SK-N-SH treated with all-trans-retinoic acid at 6 μM for 48 hours (cell line): Measurements from ENCODE around the gene CBLL1.

ENCODE experiments used
- BACH2 ChIP-seq: fragments of 250-450 bp; sonication (Bioruptor Pico); IDR thresholded peaks from 2 replicates; pipeline ENCODE4 v1.9.0; 2021; ENCODE audit warnings: mild to moderate bottlenecking, borderline replicate concordance
- ESRRG ChIP-seq: fragments of 250-450 bp; sonication (Bioruptor Pico); IDR thresholded peaks from 2 replicates; pipeline ENCODE4 v1.6.1; 2021; ENCODE audit warnings: mild to moderate bottlenecking
- GLIS3 ChIP-seq: fragments of 250-450 bp; sonication (Bioruptor Pico); IDR thresholded peaks from 2 replicates; pipeline ENCODE4 v1.5.0; 2020; ENCODE audit warnings: mild to moderate bottlenecking, moderate library complexity
- OSR1 ChIP-seq: fragments of 250-450 bp; sonication (Bioruptor Pico); IDR thresholded peaks from 2 replicates; pipeline ENCODE4 v1.8.0; 2022; ENCODE audit warnings: moderate library complexity, mild to moderate bottlenecking, inconsistent platforms
- RARB ChIP-seq: fragments of 250-450 bp; sonication (Bioruptor Pico); IDR thresholded peaks from 2 replicates; pipeline ENCODE4 v1.8.0; 2021; ENCODE audit warnings: mild to moderate bottlenecking, moderate library complexity
- SNAI2 ChIP-seq: fragments of 250-450 bp; sonication (Bioruptor Pico); IDR thresholded peaks from 2 replicates; pipeline ENCODE4 v1.5.0; 2020; ENCODE audit warnings: mild to moderate bottlenecking, moderate library complexity
- TCF4 ChIP-seq: fragments of 250-450 bp; sonication (Bioruptor Pico); IDR thresholded peaks from 2 replicates; pipeline ENCODE4 v1.8.0; 2021; ENCODE audit warnings: mild to moderate bottlenecking, moderate library complexity, borderline replicate concordance
- TOX ChIP-seq: fragments of 250-450 bp; sonication (Bioruptor Pico); IDR thresholded peaks from 2 replicates; pipeline ENCODE4 v1.8.0; 2021; ENCODE audit warnings: mild to moderate bottlenecking, moderate library complexity, borderline replicate concordance
- ZFP30 ChIP-seq: fragments of 450-650 bp; formaldehyde crosslinking; IDR thresholded peaks from 2 replicates; pipeline ENCODE4 v1.5.0; 2022; ENCODE audit warnings: mild to moderate bottlenecking, moderate library complexity
- ZNF8 ChIP-seq: fragments of 450-650 bp; formaldehyde crosslinking; IDR thresholded peaks from 2 replicates; pipeline ENCODE4 v1.5.0; 2020; ENCODE audit warnings: mild to moderate bottlenecking, moderate library complexity
- TF ChIP-seq, protein P1 (sequence below): fragments of 250-450 bp; sonication (Bioruptor Pico); IDR thresholded peaks from 2 replicates; pipeline ENCODE4 v1.5.0; 2020; ENCODE audit warnings: mild to moderate bottlenecking, moderate library complexity
- TF ChIP-seq, protein P2 (sequence below): fragments of 250-450 bp; sonication (Bioruptor Pico); IDR thresholded peaks from 2 replicates; pipeline ENCODE4 v1.8.0; 2020; ENCODE audit warnings: mild to moderate bottlenecking, moderate library complexity, borderline replicate concordance
- TF ChIP-seq, protein P3 (sequence below): fragments of 250-450 bp; sonication (Bioruptor Pico); IDR thresholded peaks from 2 replicates; pipeline ENCODE4 v1.5.1; 2020; ENCODE audit warnings: low read depth, mild to moderate bottlenecking, moderate library complexity
- TF ChIP-seq, protein P4 (sequence below): fragments of 250-450 bp; sonication (Bioruptor Pico); IDR thresholded peaks from 2 replicates; pipeline ENCODE4 v1.5.1; 2021; ENCODE audit warnings: mild to moderate bottlenecking, moderate library complexity

DNA sequence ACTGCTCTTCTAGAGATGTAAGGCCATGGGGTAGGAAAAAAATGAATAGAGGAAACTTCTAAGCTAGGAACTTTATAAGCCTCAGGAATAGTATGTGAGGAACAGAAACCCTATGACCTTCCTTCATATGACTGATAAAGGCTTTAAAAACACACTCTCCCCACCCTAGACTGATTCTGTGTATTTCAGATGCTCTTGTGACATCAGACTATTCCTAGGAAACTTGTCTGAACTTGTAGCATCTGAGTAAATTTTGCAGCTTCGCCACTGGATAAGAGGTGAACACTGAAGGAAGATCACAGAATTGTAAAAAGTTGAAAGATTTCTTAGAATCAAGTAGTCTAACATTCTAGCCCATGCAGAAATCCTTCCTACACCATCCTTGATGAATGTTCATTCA, 31.0 kb upstream of the CBLL1 start:
- TF ChIP-seq ESRRG (CRISPR knock-in tag) (no peak), OSR1 (CRISPR knock-in tag) (no peak), ZFP30 (CRISPR knock-in tag) (no peak), ZNF8 (no peak), GLIS3 (CRISPR knock-in tag) (no peak), BACH2 (no peak), TOX (CRISPR knock-in tag) (no peak), RARB (CRISPR knock-in tag) (no peak), SNAI2 (CRISPR knock-in tag) (no peak), TCF4 (CRISPR knock-in tag) (no peak)
- TF ChIP-seq, protein P1, sequence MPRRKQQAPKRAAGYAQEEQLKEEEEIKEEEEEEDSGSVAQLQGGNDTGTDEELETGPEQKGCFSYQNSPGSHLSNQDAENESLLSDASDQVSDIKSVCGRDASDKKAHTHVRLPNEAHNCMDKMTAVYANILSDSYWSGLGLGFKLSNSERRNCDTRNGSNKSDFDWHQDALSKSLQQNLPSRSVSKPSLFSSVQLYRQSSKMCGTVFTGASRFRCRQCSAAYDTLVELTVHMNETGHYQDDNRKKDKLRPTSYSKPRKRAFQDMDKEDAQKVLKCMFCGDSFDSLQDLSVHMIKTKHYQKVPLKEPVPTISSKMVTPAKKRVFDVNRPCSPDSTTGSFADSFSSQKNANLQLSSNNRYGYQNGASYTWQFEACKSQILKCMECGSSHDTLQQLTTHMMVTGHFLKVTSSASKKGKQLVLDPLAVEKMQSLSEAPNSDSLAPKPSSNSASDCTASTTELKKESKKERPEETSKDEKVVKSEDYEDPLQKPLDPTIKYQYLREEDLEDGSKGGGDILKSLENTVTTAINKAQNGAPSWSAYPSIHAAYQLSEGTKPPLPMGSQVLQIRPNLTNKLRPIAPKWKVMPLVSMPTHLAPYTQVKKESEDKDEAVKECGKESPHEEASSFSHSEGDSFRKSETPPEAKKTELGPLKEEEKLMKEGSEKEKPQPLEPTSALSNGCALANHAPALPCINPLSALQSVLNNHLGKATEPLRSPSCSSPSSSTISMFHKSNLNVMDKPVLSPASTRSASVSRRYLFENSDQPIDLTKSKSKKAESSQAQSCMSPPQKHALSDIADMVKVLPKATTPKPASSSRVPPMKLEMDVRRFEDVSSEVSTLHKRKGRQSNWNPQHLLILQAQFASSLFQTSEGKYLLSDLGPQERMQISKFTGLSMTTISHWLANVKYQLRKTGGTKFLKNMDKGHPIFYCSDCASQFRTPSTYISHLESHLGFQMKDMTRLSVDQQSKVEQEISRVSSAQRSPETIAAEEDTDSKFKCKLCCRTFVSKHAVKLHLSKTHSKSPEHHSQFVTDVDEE (CRISPR knock-in tag): no peak
- TF ChIP-seq, protein P2, sequence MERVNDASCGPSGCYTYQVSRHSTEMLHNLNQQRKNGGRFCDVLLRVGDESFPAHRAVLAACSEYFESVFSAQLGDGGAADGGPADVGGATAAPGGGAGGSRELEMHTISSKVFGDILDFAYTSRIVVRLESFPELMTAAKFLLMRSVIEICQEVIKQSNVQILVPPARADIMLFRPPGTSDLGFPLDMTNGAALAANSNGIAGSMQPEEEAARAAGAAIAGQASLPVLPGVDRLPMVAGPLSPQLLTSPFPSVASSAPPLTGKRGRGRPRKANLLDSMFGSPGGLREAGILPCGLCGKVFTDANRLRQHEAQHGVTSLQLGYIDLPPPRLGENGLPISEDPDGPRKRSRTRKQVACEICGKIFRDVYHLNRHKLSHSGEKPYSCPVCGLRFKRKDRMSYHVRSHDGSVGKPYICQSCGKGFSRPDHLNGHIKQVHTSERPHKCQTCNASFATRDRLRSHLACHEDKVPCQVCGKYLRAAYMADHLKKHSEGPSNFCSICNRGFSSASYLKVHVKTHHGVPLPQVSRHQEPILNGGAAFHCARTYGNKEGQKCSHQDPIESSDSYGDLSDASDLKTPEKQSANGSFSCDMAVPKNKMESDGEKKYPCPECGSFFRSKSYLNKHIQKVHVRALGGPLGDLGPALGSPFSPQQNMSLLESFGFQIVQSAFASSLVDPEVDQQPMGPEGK (CRISPR knock-in tag): no peak
- TF ChIP-seq, protein P3, sequence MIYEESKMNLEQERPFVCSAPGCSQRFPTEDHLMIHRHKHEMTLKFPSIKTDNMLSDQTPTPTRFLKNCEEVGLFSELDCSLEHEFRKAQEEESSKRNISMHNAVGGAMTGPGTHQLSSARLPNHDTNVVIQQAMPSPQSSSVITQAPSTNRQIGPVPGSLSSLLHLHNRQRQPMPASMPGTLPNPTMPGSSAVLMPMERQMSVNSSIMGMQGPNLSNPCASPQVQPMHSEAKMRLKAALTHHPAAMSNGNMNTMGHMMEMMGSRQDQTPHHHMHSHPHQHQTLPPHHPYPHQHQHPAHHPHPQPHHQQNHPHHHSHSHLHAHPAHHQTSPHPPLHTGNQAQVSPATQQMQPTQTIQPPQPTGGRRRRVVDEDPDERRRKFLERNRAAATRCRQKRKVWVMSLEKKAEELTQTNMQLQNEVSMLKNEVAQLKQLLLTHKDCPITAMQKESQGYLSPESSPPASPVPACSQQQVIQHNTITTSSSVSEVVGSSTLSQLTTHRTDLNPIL (CRISPR knock-in tag): no peak
- TF ChIP-seq, protein P4, sequence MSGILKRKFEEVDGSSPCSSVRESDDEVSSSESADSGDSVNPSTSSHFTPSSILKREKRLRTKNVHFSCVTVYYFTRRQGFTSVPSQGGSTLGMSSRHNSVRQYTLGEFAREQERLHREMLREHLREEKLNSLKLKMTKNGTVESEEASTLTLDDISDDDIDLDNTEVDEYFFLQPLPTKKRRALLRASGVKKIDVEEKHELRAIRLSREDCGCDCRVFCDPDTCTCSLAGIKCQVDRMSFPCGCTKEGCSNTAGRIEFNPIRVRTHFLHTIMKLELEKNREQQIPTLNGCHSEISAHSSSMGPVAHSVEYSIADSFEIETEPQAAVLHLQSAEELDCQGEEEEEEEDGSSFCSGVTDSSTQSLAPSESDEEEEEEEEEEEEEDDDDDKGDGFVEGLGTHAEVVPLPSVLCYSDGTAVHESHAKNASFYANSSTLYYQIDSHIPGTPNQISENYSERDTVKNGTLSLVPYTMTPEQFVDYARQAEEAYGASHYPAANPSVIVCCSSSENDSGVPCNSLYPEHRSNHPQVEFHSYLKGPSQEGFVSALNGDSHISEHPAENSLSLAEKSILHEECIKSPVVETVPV (CRISPR knock-in tag): no peak
